ENCODE data around the gene ZNF467.

DNA sequence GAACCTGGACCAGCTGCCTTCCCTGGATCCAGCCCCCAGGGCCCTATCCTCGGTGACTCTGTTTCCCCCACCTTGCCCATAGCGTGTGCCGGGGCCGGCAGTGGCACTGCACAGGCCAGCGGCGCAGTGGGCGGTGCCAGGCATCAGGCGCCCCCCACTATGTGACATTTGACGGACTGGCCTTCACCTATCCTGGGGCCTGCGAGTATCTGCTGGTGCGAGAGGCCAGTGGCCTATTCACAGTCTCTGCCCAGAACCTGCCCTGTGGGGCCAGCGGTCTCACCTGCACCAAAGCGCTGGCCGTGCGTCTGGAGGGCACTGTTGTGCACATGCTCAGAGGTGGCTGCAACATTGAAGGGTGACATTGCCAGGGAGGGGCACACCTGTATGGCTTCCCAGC is 12.0 kb upstream of the ZNF467 start:
- TF ChIP-seq, protein P1, sequence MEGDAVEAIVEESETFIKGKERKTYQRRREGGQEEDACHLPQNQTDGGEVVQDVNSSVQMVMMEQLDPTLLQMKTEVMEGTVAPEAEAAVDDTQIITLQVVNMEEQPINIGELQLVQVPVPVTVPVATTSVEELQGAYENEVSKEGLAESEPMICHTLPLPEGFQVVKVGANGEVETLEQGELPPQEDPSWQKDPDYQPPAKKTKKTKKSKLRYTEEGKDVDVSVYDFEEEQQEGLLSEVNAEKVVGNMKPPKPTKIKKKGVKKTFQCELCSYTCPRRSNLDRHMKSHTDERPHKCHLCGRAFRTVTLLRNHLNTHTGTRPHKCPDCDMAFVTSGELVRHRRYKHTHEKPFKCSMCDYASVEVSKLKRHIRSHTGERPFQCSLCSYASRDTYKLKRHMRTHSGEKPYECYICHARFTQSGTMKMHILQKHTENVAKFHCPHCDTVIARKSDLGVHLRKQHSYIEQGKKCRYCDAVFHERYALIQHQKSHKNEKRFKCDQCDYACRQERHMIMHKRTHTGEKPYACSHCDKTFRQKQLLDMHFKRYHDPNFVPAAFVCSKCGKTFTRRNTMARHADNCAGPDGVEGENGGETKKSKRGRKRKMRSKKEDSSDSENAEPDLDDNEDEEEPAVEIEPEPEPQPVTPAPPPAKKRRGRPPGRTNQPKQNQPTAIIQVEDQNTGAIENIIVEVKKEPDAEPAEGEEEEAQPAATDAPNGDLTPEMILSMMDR (IDR thresholded peaks at IDR 0.05): no peak
- TF ChIP-seq ZFX (IDR thresholded peaks at IDR 0.05; ENCODE audit: borderline replicate concordance): no peak

All from 22Rv1 (cell line).